Endothelial cell of umbilical vein (primary cell): Measurements from ENCODE around the gene MYADML2. TPM values are rescaled to one million over a fixed set of nuclear protein-coding genes. Genes with fewer than 3 reads are reported as not detected.
A peak's percentile ranks its signal among the peaks of the same experiment; 100 is the strongest.

Experiments used
- BruUV-seq: library from RNA; stranded (reverse); fragments of 400-500 nt; replicated peaks from 2 replicates; lab custom pipeline; 2021; lab: Mats Ljungman, UMichigan
- CTCF ChIA-PET: fragments of 300-600, 350-600 bp; sonication (Branson Sonifier 250); formaldehyde crosslinking; loops from one replicate; lab custom pipeline; 2021; ENCODE audit warnings: antibody characterized with exemption, inconsistent platforms; lab: Charles Lee
- POLR2A ChIA-PET: fragments of 300-600, 350-600 bp; sonication (Branson Sonifier 250); formaldehyde crosslinking; loops from one replicate; lab custom pipeline; 2021; ENCODE audit warnings: antibody characterized with exemption, inconsistent platforms; lab: Charles Lee
- DNase-seq: peaks from one replicate; pipeline ENCODE4 v3.0.0-alpha.2; 2011; ENCODE audit warnings: low read depth, low spot score
- FAIRE-seq: peaks from 2 replicates; lab custom pipeline; 2011; peaks lifted over from hg19 to GRCh38; lab: Jason Lieb, UNC
- H2AFZ ChIP-seq: 2 replicates; pipeline ENCODE4 v1.6.0; 2012; ENCODE audit warnings: low read depth, low read length, control low read depth, inconsistent platforms
- H3K27ac ChIP-seq: 2 replicates; pipeline ENCODE4 v1.5.1; 2011; ENCODE audit warnings: low read depth, mild to moderate bottlenecking, control low read depth, low read length, moderate library complexity; ENCODE audit not compliant: insufficient read depth
- H3K27me3 ChIP-seq, 2 experiments: 2 replicates each; pipeline versions ENCODE4 v1.6.0 to v1.6.1; 2011; ENCODE audit warnings: low read length in 2 of 2, mixed read lengths in 1 of 2; ENCODE audit not compliant: control insufficient read depth in 2 of 2, insufficient read depth in 2 of 2
- H3K36me3 ChIP-seq, 2 experiments: 2 replicates in 1 of 2; 3 replicates in 1 of 2; pipeline ENCODE4 v1.5.1; 2011; ENCODE audit warnings: low read length in 2 of 2, mild to moderate bottlenecking in 1 of 2, moderate library complexity in 1 of 2; ENCODE audit not compliant: control insufficient read depth in 2 of 2, insufficient read depth in 2 of 2; ENCODE audit errors: extremely low read depth in 1 of 2
- H3K4me1 ChIP-seq: 3 replicates; pipeline ENCODE4 v1.5.1; 2011; ENCODE audit warnings: mild to moderate bottlenecking, low read length; ENCODE audit not compliant: control insufficient read depth, insufficient read depth; ENCODE audit errors: extremely low read depth
- H3K4me2 ChIP-seq: 2 replicates; pipeline ENCODE4 v1.6.1; 2011; ENCODE audit warnings: low read length, control low read depth, mixed read lengths; ENCODE audit not compliant: insufficient read depth
- H3K4me3 ChIP-seq, 3 experiments: fragments of 200-600 bp in 1 of 3; sonication (generic), shearing (Covaris generic) in 1 of 3; replicated peaks in 1 of 3; 2 replicates each; pipeline ENCODE4 v1.5.1; 2011 to 2016; ENCODE audit warnings: control low read depth in 3 of 3, low read length in 3 of 3, mild to moderate bottlenecking in 2 of 3, inconsistent platforms in 1 of 3, low read depth in 1 of 3, moderate library complexity in 1 of 3; ENCODE audit not compliant: insufficient read depth in 1 of 3
- H3K79me2 ChIP-seq: 2 replicates; pipeline ENCODE4 v1.6.0; 2012; ENCODE audit warnings: low read length, inconsistent platforms; ENCODE audit not compliant: control insufficient read depth, insufficient read depth
- H3K9ac ChIP-seq: replicated peaks from 2 replicates; pipeline ENCODE3; 2011; ENCODE audit warnings: low read length, control low read depth; ENCODE audit not compliant: insufficient read depth; ENCODE audit errors: extremely low read depth
- H3K9me1 ChIP-seq: replicated peaks from 3 replicates; pipeline ENCODE4 v1.6.0; 2011; ENCODE audit warnings: mild to moderate bottlenecking, low read length; ENCODE audit not compliant: control insufficient read depth, insufficient read depth; ENCODE audit errors: extremely low read depth
- H3K9me3 ChIP-seq: replicated peaks from 2 replicates; pipeline ENCODE4 v1.5.1; 2012; ENCODE audit warnings: low read length, inconsistent platforms; ENCODE audit not compliant: control insufficient read depth, insufficient read depth
- H4K20me1 ChIP-seq: replicated peaks from 2 replicates; pipeline ENCODE3; 2011; ENCODE audit warnings: mild to moderate bottlenecking, low read length; ENCODE audit not compliant: control insufficient read depth, insufficient read depth; ENCODE audit errors: extremely low read depth
- EZH2 ChIP-seq: IDR thresholded peaks from 2 replicates; pipeline ENCODE4 v1.6.1; 2012; ENCODE audit warnings: borderline replicate concordance, low read depth, mild to moderate bottlenecking, moderate library complexity, low read length, inconsistent platforms; ENCODE audit not compliant: severe bottlenecking
- FOS ChIP-seq: IDR thresholded peaks from 2 replicates; pipeline ENCODE4 v1.6.1; 2011; ENCODE audit warnings: mild to moderate bottlenecking, low read length, moderate library complexity, borderline replicate concordance; ENCODE audit not compliant: insufficient read depth
- GATA2 ChIP-seq: IDR thresholded peaks from 2 replicates; pipeline ENCODE4 v1.7.0; 2011; ENCODE audit warnings: low read depth, mild to moderate bottlenecking, moderate library complexity, mixed read lengths, low read length; ENCODE audit not compliant: insufficient read length, insufficient read depth
- JUN ChIP-seq: IDR thresholded peaks from 2 replicates; pipeline ENCODE4 v1.6.1; 2011; ENCODE audit warnings: borderline replicate concordance, low read depth; ENCODE audit not compliant: insufficient read length, insufficient read depth
- MYC ChIP-seq: IDR thresholded peaks from one replicate; pipeline ENCODE4 v1.6.1; 2011; ENCODE audit warnings: mild to moderate bottlenecking, low read depth, low read length
- POLR2A ChIP-seq: IDR thresholded peaks from 2 replicates; pipeline ENCODE4 v1.6.1; 2012; ENCODE audit warnings: low read depth, mild to moderate bottlenecking, control low read depth, low read length
- POLR2AphosphoS5 ChIP-seq: IDR thresholded peaks from 2 replicates; pipeline ENCODE4 v1.6.1; 2012; ENCODE audit warnings: low read depth, mild to moderate bottlenecking, control low read depth, low read length, moderate library complexity; ENCODE audit not compliant: insufficient read depth
- dilution Hi-C: fragments of 300-500 bp; cut with MboI; formaldehyde crosslinking; loops from one replicate; pipeline ENCODE4 v1.15.0; 2019; ENCODE audit warnings: low sequenced_read_pairs; ENCODE audit not compliant: extremely low pct_ligation_motif_present
- intact Hi-C: fragments of 100-400 bp; cut with micrococcal nuclease; formaldehyde crosslinking; loops from one replicate; pipeline ENCODE4 v1.10.0; 2022
- polyA plus RNA-seq, 4 experiments: library from polyadenylated mRNA; depleted of rRNA in 3 of 4; stranded (reverse) in 3 of 4; unstranded in 1 of 4; fragments of >200 nt; gene quantifications; 2 replicates each; pipeline versions ENCODE4 v1.2.1 to v1.2.3, GENCODE V29; 2011 to 2012; ENCODE audit warnings: missing spikeins in 1 of 4
- total RNA-seq: library from RNA; stranded (reverse); gene quantifications from 2 replicates; pipeline ENCODE4 v1.2.3, GENCODE V29; 2021
- TF ChIP-seq, protein P1 (sequence below), 2 donors: IDR thresholded peaks; 1 replicate in 1 of 2; 2 replicates in 1 of 2; pipeline ENCODE4 v1.5.1; 2011; ENCODE audit warnings: low read length in 2 of 2, mild to moderate bottlenecking in 2 of 2, moderate library complexity in 2 of 2, control low read depth in 1 of 2, inconsistent platforms in 1 of 2, low read depth in 1 of 2; ENCODE audit not compliant: insufficient read depth in 1 of 2; ENCODE audit errors: extremely low read depth in 1 of 2
- TF ChIP-seq, protein P2 (sequence below): IDR thresholded peaks from 2 replicates; pipeline ENCODE4 v1.6.1; 2011; ENCODE audit not compliant: insufficient read depth, insufficient read length

The MYADML2 gene
- total and polyA plus RNA-seq, 2 donors (not counting 3 experiments of a cell fraction or from before 2014, with no cell fraction given), result not detected

DNA sequence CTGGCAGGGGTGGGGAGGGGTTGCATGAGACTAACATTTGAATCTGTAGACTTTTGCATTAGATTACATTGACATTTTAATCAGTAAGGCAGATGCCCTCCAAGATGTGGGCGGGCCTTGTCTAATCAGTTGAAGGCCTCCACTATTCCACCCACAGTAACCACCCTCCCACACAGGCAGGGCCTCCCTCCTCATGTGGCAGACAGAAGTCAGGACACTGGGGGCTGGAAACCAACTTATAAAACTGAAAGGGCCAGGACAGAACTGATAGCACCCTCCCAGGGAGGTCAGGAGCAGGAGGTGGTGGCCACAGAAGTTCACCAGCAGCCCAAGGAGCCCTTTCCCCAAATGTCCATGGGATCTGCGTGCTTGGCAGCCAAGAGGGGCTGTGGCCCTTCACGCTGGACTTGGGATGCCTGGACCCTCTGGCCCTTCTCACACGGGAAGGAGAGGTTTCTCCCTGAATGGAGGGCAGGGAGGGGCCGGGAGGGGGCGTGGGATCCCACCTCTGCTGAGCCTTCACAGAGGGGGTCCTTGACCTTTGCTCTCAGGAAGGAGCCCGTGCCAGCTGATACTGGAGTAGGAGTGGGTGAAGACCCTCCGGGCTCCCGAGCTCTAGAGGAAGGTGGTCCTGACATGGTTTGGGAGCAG lies 14.6 kb downstream of the MYADML2 start:
- DNase-seq (no peak), FAIRE-seq (no peak)
- Histone ChIP-seq H3K9me1 (no peaks in the 10 kb centered on the region), H3K4me2 (no peak overlapping the region), H3K27ac (no peak overlapping the region), H3K9me3 (no peaks in the 10 kb centered on the region), H3K9ac (no peak overlapping the region), H2AFZ (no peak overlapping the region), H3K4me3 (no peak overlapping the region), H3K27me3 (no peaks in the 10 kb centered on the region), H4K20me1 (no peaks in the 10 kb centered on the region), H3K79me2 (peaks cover 8% of the 10 kb centered on the region), H3K4me1 (peaks cover 7% of the 10 kb centered on the region), H3K36me3 (peaks cover 0 to 5% of the 10 kb centered on the region in 2 experiments)
- ChIA-PET CTCF (interaction anchor here (1.3 kb wide), 1 partner anchor 23 kb away, joined by 3 read pairs; no protein-coding TSS in a partner anchor), POLR2A (no interaction called here)
- dilution Hi-C loops (no loop called here), intact Hi-C loops (no loop called here)
- TSS peak; percentile 43 for BruUV-seq
- TF ChIP-seq GATA2 (no peak), EZH2 (no peak), POLR2A (no peak), FOS (no peak), JUN (no peak), MYC (no peak), POLR2AphosphoS5 (no peak)
- TF ChIP-seq, protein P1, sequence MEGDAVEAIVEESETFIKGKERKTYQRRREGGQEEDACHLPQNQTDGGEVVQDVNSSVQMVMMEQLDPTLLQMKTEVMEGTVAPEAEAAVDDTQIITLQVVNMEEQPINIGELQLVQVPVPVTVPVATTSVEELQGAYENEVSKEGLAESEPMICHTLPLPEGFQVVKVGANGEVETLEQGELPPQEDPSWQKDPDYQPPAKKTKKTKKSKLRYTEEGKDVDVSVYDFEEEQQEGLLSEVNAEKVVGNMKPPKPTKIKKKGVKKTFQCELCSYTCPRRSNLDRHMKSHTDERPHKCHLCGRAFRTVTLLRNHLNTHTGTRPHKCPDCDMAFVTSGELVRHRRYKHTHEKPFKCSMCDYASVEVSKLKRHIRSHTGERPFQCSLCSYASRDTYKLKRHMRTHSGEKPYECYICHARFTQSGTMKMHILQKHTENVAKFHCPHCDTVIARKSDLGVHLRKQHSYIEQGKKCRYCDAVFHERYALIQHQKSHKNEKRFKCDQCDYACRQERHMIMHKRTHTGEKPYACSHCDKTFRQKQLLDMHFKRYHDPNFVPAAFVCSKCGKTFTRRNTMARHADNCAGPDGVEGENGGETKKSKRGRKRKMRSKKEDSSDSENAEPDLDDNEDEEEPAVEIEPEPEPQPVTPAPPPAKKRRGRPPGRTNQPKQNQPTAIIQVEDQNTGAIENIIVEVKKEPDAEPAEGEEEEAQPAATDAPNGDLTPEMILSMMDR (IDR thresholded peaks at IDR 0.05; ENCODE audit: extremely low read depth in 1 of 2, insufficient read depth in 1 of 2, low read depth in 1 of 2, low read length in 2 of 2), result no peak
- TF ChIP-seq, protein P2, sequence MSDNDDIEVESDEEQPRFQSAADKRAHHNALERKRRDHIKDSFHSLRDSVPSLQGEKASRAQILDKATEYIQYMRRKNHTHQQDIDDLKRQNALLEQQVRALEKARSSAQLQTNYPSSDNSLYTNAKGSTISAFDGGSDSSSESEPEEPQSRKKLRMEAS, result no peak
